ENCODE data around the gene CSHL1. TPM values are rescaled to one million over a fixed set of nuclear protein-coding genes. Genes with fewer than 3 reads are reported as not detected.

The CSHL1 gene
- total RNA-seq, 6 experiments from 2014 or later, result not detected

- H3K27me3 ChIP-seq, result no peaks in the 10 kb centered on the region
- no peaks in the 10 kb centered on the region for H3K9me3 ChIP-seq
- no CpG with 5 or more reads among the region's 6 CpGs for WGBS (ENCODE audit: insufficient coverage, low coverage, low lambda C conversion rate, missing lambda C conversion rate)
- no peaks in the 10 kb centered on the region for H3K4me1 ChIP-seq
- no peak overlapping the region for H3K4me3 ChIP-seq
- intact Hi-C loops (cut with DNase I), result loop anchor here in 1 of 2 donors (10.0 kb wide), 1 partner anchor 65 kb away; no protein-coding TSS in a partner anchor
- H3K27ac ChIP-seq, result no peak overlapping the region
- DNase-seq (no peak), ATAC-seq (no peak)
- no peaks in the 10 kb centered on the region for H3K36me3 ChIP-seq
- TF ChIP-seq CTCF (IDR thresholded peaks at IDR 0.05), result no peak
- no peak for TF ChIP-seq POLR2A (IDR thresholded peaks at IDR 0.05)
These were observed 28.8 kb upstream of the CSHL1 start for GRCh38 chr17:63939884-63940283.

GRCh38 chr17:63939401-63939800 is 28.3 kb upstream of the CSHL1 start:
- 63% methylated on average over 1 of the region's 9 CpGs for WGBS (ENCODE audit: insufficient coverage, low coverage, low lambda C conversion rate, missing lambda C conversion rate)
- ATAC-seq, result no peak
- intact Hi-C loops (cut with DNase I), result no loop called here

GRCh38 chr17:63937920-63938319 is 26.9 kb upstream of the CSHL1 start:
- Histone ChIP-seq H3K36me3 (no peaks in the 10 kb centered on the region), H3K4me3 (no peak overlapping the region), H3K4me1 (no peaks in the 10 kb centered on the region), H3K27me3 (no peaks in the 10 kb centered on the region), H3K27ac (no peak overlapping the region), H3K9me3 (no peaks in the 10 kb centered on the region)
- intact Hi-C loops (cut with DNase I), result no loop called here
- ATAC-seq, result no peak
- no peak for DNase-seq
- no peak for TF ChIP-seq POLR2A (IDR thresholded peaks at IDR 0.05)
- TF ChIP-seq CTCF (IDR thresholded peaks at IDR 0.05), result no peak
- 91% methylated on average over 4 of the region's 4 CpGs for WGBS (ENCODE audit: insufficient coverage, low coverage, low lambda C conversion rate, missing lambda C conversion rate)

More at GRCh38 chr17:63939401-63939800, 28.3 kb upstream of the CSHL1 start:
- no peaks in the 10 kb centered on the region for H3K27me3 ChIP-seq
- no peaks in the 10 kb centered on the region for H3K9me3 ChIP-seq
- no peak for DNase-seq
- H3K27ac ChIP-seq, result no peak overlapping the region
- no peaks in the 10 kb centered on the region for H3K36me3 ChIP-seq
- H3K4me3 ChIP-seq, result no peak overlapping the region
- TF ChIP-seq CTCF (IDR thresholded peaks at IDR 0.05) (no peak), POLR2A (IDR thresholded peaks at IDR 0.05) (no peak)
- no peaks in the 10 kb centered on the region for H3K4me1 ChIP-seq

GRCh38 chr17:63937319-63937718 is 26.3 kb upstream of the CSHL1 start:
- intact Hi-C loops (cut with DNase I), result no loop called here
- H3K4me3 ChIP-seq, result no peak overlapping the region
- 78% methylated on average over 5 of the region's 6 CpGs for WGBS (ENCODE audit: insufficient coverage, low coverage, low lambda C conversion rate, missing lambda C conversion rate)
- no peaks in the 10 kb centered on the region for H3K27me3 ChIP-seq
- no peak for DNase-seq
- H3K36me3 ChIP-seq, result no peaks in the 10 kb centered on the region
- TF ChIP-seq CTCF (IDR thresholded peaks at IDR 0.05) (no peak), POLR2A (IDR thresholded peaks at IDR 0.05) (no peak)
- H3K27ac ChIP-seq, result no peak overlapping the region
- no peak for ATAC-seq
- H3K9me3 ChIP-seq, result no peaks in the 10 kb centered on the region
- H3K4me1 ChIP-seq, result no peaks in the 10 kb centered on the region
